GM12874 (cell line): ENCODE results near the gene SUB1.

ENCODE experiments used
- TF ChIP-seq, protein P1 (sequence below): IDR thresholded peaks from 2 replicates; pipeline ENCODE4 v1.5.1; 2011; ENCODE audit warnings: low read depth, mild to moderate bottlenecking, control low read depth, low read length, moderate library complexity; ENCODE audit not compliant: insufficient read depth

SUB1 gene

DNA sequence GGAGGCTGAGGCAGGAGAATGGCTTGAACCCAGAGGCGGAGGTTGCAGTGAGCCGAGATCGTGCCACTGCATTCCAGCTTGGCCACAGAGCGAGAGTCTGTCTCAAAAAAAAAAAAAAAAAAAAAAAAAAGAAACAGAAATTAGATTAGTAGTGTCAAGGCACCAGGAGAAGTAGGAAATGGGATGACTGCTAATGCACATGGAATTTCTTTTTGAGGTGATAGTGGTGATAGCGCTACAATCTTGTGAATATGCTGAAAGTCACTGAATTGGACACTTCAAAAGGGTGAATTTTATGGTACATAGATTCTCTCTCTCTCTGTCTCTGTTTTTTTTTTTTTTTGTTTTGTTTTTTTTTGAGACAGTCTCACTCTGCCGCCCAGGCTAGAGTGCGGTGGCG, 42.1 kb upstream of the SUB1 start:
- TF ChIP-seq, protein P1, sequence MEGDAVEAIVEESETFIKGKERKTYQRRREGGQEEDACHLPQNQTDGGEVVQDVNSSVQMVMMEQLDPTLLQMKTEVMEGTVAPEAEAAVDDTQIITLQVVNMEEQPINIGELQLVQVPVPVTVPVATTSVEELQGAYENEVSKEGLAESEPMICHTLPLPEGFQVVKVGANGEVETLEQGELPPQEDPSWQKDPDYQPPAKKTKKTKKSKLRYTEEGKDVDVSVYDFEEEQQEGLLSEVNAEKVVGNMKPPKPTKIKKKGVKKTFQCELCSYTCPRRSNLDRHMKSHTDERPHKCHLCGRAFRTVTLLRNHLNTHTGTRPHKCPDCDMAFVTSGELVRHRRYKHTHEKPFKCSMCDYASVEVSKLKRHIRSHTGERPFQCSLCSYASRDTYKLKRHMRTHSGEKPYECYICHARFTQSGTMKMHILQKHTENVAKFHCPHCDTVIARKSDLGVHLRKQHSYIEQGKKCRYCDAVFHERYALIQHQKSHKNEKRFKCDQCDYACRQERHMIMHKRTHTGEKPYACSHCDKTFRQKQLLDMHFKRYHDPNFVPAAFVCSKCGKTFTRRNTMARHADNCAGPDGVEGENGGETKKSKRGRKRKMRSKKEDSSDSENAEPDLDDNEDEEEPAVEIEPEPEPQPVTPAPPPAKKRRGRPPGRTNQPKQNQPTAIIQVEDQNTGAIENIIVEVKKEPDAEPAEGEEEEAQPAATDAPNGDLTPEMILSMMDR, result no peak

DNA sequence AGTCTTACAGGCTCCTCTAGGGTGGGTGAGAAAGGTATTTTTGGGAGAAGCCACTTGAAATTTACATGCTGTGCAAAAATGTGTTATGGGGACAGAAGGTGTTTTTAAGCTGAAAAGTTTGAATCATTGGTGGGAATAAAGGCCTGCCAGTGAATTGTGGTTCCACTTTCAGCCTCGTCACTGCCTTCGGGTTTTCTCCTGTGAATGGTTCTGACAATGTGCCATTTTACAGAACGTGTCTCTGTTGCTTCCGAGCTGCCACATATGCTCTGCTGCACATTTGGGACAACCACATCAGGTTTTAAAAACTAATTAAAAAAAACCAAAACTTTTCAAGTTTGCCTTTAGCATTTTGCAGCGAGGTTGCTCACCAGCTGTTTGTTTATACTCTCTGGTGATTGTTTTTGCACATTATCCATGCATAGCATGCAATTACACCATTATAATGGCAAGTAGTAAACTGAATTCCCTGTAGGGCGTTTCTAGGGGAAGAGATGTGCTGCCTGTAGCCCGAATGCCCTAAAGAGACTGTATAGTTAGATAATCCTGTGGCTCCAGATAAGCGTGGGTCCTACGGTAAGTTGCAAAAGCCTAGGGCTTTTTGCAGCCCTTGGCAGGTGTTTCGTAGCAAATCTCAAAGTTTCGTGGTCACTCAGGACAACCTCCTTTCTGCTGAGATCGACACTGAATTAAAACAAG, 40.1 kb upstream of the SUB1 start:
- TF ChIP-seq, protein P1, result no peak

DNA sequence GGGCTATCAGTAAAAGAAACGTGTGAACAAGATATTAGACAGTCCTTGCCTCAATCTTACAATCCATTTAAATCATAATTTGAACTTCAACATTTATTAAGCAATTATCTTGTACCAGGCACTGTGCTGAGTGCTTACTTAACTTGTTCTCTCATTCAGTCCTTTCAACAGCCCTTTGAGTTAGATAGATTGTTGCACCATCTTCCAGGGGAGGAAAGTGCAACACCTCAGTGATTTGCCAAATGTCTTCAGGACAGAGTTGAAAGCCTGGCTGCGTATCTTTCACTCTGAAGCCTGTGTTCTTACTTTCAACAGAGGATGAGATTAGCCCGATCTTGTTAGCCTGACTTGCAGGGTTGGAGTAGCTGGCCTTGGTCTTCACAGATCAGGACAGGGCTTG, 34.2 kb upstream of the SUB1 start:
- TF ChIP-seq, protein P1, result no peak

DNA sequence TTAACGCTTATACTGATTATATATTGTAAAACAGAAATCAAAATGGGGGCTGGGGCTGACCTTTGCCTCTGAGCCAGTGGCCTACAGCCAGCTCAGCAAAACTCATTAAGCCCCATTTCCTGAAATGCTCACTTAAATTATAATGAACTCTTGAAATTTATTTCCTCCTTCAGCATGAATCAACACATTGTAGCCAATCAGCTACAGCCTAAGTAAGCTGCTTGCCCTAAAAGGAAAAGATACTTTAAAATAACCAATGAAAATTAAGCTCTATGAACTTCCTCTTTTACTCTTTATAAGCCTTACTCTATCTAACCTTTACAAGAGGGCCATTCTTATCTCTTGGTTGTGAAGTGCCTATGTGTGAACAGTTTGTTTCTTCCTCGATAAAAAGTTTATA, 33.5 kb upstream of the SUB1 start:
- TF ChIP-seq, protein P1, result no peak

DNA sequence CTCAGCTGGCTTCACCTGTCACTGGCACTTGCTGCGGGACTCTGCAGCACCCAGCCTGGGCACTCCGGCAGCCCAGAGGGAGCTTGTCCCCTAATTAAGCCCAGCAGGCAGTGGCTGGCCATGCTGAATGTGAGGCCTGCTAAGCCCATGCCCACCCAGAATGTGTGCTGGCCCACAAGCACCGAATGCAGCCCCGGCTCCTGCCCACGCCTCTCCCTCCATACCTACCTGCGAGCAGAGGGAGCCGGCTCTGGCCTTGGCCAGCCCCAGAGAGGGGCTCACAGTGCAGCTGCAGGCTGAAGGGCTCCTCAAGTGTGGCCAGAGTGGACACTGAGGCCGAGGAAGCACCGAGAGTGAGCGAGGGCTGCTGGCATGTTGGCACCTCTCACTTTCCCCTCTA, 32.4 kb upstream of the SUB1 start:
- TF ChIP-seq, protein P1, result no peak

DNA sequence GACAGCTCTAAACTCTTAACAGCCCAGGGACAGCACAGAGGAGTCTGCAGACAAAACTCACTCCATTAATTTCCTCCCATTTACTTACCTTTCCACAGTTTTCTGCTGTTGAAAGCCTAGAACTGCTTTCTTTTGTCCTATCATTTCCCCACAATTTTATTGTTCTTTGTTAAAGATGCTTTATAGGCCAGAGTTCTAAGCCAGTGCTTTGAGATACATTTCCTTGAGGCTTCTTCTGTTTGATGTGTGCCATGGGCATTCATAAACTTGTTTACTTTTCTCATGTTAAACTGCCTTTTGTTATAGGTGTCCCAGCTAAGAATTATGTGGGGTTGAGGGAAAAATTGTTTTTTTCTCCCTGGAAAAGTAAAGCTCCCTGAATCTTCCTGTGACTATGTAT, 25.9 kb upstream of the SUB1 start:
- TF ChIP-seq, protein P1, result no peak

DNA sequence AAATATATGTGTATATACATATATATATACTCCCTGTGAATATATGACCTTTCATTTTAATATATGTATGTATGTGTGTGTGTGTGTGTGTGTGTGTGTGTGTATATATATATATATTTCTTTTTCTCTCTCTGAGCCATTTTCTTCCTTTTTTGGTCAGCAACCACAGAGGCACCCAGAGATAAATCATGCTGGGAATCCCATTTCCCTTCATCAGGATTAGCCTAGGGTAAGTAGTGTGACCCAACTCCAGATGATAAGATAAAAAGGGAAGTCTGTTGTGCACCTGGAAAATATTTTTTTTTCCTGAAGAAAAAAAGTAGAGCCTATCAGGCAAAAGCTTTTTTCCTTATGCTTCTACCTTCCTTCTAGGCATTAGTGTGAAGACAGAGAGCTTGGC, 25.4 kb upstream of the SUB1 start:
- TF ChIP-seq, protein P1, result no peak
